Activated CD8-positive, alpha-beta memory T cell treated with anti-CD3 and anti-CD28 coated beads for 24 hours (primary cell): ENCODE measurements around the gene PUSL1.
A peak's percentile ranks its signal among the peaks of the same experiment; 100 is the strongest.

Experiments used
- DNase-seq: peaks from one replicate; pipeline ENCODE4 v3.0.0-alpha.2; 2020

The PUSL1 gene

DNA sequence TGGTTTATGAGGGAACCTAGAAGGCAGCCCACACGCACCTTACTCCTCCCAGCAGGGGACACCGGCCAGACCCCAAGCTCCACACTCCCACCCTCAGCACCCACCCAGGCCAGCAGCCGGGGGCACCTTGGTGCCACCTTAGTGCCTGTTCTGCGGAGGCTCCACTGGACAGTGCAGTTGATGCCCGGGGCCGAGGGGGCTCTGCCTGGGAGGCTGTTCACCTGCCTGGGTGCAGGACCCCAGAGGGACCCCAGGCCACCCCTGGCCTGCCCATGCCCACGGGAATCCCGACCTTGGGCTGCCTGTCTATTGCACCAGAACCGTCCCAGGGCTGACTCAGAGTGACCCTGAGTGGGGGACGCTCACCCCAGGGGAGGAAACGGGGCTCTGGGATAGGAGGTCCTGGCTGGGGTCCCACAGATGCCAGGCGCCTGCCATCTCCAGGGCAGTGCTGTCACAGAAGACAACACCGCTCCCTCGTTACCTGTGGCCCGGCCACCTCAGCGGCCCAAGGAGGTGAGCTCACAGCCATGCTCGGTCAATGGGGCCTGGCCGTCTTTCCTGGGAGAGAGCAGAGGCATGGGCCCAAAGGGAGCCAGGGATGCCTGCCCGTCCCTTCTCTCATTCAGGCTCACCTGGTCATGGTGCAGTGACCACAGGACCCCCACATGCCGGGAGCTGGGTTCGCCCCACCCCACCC lies 27.5 kb upstream of the PUSL1 start:
- no peak for DNase-seq

DNA sequence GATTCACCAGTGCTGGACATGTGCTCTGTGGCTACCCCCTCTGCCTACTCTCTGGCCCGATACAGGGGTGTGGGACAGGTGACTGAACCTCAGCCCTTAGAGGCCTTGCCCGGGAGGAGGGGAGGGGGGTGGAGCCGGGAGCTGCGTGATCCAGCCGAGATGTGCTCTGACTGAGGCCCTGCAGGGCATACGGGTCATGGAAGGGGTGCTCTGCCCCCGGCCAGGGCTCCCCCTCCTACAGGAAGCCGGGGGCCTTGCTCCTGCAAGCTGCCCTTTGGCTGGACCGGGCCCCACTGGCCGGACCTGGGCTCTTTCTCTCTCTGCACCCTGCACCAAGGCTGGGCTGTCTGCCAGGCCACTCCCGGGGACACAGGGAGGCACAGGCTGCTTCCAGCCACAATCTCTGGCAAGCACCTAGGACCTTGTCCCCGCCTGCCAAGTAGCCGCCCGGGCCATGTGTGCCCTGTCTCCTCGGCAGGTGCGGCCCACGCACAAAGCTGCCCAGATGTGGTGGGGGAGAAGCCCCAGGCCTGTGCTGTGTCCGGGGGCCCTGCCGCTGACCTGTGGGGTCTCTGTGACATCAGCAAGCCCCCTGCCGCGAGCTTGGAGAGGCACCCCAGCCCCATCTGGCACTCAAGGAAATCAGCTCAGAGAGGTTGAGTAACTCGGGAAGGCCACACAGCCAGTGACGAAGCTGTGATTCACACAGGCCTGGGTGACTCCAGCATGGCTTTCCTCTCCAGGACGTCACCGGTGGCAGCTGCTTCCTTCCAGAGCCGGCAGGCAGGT lies 26.7 kb upstream of the PUSL1 start:
- no peak for DNase-seq

- no peak for DNase-seq
These were observed 25.4 kb upstream of the PUSL1 start for GRCh38 chr1:1282998-1283397.

DNA sequence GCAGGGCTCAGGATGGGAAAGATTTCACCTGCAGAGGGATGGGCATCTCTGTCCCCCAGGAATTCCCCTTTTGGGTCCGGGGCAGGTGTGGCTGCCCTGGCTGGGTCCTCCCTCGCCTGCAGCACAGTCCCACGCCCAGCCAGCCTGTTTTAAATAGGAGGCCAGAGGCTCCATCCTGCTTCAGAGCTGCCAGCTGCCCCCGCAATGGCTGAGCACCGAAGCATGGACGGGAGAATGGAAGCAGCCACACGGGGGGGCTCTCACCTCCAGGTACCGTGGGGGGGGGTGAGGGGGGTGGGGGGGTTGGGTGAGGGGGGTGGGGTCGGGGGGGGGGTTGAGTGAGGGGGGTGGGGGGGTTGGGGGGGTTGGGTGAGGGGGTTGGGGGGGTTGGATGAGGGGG lies 24.6 kb upstream of the PUSL1 start:
- DNase-seq = no peak

GRCh38 chr1:1284221-1285101 lies 23.9 kb upstream of the PUSL1 start:
- DNase-seq = no peak

DNA sequence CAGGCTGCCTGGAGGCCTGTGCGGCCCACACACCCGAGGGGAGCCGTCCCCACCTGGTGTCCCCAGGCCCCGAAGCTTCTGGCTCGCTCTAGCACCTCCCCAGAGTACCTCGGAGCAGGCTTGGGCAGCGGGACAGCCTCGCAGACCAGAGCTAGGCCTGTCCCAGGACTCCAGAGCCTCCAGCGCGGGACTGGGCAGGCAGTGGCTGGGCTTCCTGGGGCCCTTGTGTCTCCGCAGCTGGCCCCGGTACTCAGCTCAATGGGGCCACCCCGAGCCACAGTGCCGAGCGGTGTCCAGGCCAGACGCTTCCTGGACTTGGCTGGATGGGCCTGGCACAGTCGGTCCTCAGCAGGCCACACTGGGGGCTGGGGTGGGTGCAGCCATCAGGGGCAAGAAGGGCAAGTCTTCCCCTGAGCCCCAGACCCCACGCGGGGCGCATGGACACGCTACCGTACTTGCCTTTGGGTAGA lies 23.3 kb upstream of the PUSL1 start:
- DNase-seq = no peak

GRCh38 chr1:1285611-1286311 lies 22.6 kb upstream of the PUSL1 start:
- DNase-seq = no peak

GRCh38 chr1:1286313-1287261 lies 21.8 kb upstream of the PUSL1 start:
- no peak for DNase-seq

DNA sequence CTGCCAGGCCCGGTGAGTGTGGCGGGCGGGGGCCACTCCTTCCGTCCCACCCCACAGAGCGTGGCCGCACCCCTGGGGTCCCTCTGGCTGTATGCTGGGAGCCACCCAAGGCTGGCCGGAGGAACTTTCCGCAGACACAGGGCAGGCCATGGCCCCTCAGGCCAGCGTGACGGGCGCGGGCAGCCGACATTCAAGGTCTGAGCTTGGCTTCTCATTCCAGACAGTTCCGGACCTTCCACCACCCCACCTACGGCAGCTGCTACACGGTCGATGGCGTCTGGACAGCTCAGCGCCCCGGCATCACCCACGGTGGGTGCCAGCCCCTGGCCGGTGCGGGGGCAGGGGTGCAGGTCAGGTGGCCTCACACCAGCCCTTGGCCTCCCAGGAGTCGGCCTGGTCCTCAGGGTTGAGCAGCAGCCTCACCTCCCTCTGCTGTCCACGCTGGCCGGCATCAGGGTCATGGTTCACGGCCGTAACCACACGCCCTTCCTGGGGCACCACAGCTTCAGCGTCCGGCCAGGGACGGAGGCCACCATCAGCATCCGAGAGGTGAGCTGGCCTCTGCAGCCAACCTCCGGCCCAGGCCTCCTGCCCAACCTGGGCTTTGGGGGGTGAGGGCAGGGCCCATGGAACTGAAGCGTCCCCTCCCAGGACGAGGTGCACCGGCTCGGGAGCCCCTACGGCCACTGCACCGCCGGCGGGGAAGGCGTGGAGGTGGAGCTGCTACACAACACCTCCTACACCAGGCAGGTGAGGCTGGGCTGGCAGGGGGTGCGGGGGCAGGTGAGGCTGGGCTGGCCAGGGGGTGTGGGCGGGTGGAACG lies 20.9 kb upstream of the PUSL1 start:
- DNase-seq = no peak

GRCh38 chr1:1290238-1290731 lies 18.1 kb upstream of the PUSL1 start:
- peak; percentile 80 for DNase-seq

DNA sequence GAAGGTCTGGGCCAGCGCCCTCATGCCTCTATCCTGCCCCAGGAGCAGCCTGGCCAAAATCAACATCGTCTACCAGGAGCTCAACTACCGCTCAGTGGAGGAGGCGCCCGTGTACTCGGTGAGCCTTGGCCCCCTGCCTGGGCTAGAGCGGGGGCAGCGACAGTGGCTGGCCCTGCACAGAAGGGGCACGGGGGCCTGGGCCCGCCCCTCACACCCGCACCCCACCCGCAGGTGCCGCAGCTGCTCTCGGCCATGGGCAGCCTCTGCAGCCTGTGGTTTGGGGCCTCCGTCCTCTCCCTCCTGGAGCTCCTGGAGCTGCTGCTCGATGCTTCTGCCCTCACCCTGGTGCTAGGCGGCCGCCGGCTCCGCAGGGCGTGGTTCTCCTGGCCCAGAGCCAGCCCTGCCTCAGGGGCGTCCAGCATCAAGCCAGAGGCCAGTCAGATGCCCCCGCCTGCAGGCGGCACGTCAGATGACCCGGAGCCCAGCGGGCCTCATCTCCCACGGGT lies 17.3 kb upstream of the PUSL1 start:
- DNase-seq = no peak

DNA sequence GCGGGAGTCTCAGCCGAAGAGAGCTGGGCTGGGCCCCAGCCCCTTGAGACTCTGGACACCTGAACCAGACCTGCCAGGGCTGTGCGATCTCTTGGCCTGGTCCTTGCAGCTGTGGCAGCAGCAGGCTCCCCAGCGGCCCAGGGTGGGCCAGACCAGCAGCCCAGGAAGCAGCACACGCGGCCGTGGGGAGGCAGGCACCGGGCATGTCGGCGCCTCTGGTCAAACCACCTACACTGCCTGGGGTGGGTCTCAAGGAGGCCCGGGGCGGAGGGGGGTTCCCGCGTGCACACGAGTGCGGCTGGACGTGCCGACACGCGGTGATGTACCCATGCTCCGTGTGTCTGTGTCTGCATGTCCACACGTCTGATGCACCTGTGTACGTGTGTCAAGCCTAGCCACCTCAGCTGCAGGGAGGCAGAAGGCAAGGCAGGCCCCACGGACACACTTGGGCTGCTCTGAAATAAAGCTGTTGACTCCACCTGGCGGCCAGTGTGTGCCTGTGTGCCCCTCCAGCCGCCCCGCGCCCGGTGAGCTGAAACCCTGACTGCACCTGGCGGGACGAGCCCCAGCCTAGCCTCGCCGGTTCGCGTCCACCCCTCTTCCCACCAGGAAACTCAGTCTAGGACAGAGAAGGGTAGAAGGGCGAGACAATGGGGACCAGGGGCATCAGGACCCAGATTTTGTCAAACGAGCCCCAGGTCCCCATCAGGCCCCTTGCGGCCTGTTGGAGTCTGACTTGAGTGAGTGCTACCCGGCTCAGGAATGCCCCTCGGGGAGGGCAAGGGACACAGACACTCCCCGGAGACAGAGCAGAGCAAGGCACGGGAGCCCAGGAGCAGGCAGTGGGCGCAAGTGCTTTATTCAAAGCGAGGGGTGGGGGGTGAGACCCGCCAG lies 16.6 kb upstream of the PUSL1 start:
- DNase-seq = peak; percentile 82

DNA sequence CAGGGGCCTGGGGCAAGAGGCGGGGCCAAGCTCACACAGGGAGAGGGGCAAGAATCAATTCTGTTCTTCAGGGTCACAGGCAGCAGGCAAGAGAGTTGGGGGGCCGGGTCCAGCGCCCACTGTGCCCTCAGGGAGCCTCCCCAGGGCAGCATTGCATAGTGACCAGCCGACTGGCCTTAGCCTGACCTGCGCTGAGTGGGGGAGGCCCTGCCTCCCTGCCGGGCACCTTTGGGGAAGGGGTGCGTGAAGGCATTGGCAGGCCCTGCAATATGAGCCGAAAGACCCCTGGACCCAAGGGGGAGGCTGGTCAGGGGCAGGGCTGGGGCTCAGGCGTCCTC lies 16.0 kb upstream of the PUSL1 start:
- no peak for DNase-seq

DNA sequence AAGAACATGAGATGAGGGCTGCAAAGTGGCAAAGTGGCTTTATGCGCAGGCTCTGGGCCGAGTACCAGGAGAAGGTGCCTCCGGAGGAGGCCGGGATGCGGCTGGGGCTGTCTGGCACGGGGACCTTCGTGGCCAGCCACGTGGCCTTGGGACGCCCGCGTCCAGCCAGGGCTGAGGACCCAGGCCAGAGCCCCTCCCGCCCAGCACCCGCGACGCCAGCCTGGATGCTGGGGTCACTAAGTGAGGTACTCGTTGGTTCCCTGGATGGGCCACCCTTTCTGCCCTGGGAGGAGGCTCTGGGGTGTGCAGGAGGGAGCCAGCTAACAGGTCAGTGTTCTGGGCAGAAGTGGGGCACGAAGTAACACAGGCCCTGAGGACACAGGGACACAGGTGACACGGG lies 15.5 kb upstream of the PUSL1 start:
- DNase-seq = no peak

GRCh38 chr1:1293263-1294249 lies 14.8 kb upstream of the PUSL1 start:
- DNase-seq = no peak

DNA sequence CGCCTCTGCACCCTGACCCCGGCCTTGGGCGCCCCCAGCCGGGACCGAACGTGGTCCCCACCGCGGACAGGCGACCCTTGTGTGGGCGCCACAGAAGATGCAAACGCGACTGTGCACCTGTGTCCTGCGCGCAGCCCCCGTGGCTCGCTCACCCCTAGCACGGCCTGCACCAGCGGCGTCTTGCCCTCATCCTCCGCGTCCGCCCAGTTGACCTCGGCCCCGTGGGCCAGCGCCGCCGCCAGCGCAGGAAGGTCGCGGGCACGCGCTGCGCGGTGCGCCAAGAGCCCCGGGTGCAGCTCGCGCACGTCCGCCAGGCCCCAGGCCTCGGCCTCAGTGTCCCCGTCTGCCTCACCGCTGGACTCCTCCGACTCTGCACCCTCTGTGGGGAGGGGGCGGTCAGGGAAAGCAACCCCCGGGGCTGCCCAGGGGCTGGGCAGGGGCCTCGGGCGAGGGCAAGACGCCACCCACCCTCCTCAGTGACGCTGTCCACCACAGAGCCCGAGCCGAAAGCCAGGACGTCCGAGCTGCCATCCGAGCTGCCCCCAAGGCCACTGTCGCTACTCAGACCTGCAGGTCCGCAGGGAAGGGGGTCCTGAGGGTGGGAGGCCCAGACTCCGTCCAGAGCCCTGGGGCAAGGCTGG lies 14.0 kb upstream of the PUSL1 start:
- DNase-seq = no peak

DNA sequence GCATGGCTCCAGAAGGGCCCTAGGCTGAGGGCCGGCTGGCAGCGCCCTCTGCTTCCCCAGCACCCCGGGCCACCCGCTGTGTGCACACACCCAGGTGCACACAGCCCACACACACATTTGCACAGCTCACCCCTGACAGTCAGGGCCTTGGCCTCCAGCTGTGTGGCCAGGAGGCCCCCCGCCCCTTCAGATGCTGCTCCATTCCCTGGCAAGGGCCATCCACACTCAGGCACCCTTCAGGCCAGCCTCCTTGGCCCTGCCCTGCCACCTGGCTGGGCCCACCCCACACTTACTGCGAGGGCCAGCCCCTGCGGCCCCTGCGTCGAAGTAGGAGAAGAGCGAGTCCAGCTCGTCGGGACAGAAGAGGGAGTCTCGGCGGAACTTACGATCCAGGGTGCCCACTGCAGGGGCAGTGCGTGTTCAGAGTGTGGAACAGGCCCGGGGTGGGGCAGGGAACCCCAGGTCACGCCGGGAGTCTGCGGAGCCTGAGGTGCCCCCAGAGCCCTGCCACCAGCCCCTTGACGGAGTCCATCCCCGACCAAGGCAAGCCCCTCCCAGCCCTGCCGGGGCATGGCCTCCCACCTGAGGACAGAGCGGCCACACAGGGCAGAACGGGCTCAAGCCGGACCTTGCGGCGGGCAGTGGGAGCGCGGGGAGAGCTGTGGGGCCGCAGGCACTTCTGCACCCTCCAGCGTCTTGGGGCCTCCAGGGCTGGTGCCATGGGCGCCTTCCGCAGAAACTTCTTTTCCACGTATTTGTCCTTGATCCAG lies 13.1 kb upstream of the PUSL1 start:
- DNase-seq = no peak
